Fibroblast of lung (primary cell): ENCODE measurements around the gene PSMD2.

ENCODE experiments used
- EZH2 ChIP-seq: IDR thresholded peaks from 2 replicates; pipeline ENCODE4 v1.5.1; 2012; ENCODE audit warnings: low read length, control low read depth, mild to moderate bottlenecking; ENCODE audit errors: missing control alignments
- TF ChIP-seq, protein P1 (sequence below), 2 donors: IDR thresholded peaks in 1 of 2; conservative IDR thresholded peaks in 1 of 2; 1 replicate in 1 of 2; 2 replicates in 1 of 2; pipeline ENCODE4 v1.5.1; 2011 to 2012; ENCODE audit warnings: low read length in 2 of 2, control low read depth in 1 of 2, inconsistent platforms in 1 of 2, low read depth in 1 of 2, mild to moderate bottlenecking in 1 of 2

DNA sequence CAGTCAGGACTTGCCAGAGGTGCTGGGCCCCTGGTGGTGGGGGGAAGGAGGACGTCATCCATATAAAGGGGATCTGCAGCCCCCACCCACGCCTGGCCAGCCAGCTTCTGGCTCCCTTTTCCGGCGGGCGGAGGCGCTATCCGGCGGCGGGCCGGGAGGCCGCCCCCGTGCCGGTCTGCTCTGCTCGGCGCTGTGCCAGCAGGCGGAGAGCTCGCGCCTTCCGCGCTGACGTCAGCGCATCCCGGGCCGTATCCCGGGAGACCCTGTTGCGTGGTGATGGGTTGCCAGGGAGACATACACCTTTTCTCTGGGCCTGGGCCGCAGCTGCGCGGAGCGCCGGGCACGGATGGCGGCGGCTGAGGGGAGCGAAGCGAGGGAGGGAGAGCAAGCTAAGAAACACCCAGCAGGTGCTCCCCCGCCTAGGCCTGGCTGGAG is 39.5 kb downstream of the PSMD2 start:
- TF ChIP-seq, protein P1, sequence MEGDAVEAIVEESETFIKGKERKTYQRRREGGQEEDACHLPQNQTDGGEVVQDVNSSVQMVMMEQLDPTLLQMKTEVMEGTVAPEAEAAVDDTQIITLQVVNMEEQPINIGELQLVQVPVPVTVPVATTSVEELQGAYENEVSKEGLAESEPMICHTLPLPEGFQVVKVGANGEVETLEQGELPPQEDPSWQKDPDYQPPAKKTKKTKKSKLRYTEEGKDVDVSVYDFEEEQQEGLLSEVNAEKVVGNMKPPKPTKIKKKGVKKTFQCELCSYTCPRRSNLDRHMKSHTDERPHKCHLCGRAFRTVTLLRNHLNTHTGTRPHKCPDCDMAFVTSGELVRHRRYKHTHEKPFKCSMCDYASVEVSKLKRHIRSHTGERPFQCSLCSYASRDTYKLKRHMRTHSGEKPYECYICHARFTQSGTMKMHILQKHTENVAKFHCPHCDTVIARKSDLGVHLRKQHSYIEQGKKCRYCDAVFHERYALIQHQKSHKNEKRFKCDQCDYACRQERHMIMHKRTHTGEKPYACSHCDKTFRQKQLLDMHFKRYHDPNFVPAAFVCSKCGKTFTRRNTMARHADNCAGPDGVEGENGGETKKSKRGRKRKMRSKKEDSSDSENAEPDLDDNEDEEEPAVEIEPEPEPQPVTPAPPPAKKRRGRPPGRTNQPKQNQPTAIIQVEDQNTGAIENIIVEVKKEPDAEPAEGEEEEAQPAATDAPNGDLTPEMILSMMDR (conservative IDR thresholded peaks at IDR 0.05 in 1 of 2, IDR thresholded peaks at IDR 0.05 in 1 of 2; ENCODE audit: low read depth in 1 of 2, low read length in 2 of 2), result peak in 1 of 2 donors; percentile 16
- no peak for TF ChIP-seq EZH2
